ENCODE results near the gene FGF8. TPM values are rescaled to one million over a fixed set of nuclear protein-coding genes. Genes with fewer than 3 reads are reported as not detected.

The FGF8 gene
- total and polyA plus RNA-seq, 12 donors: 0.20 TPM; not detected in 11

- ATAC-seq (peak in 1 of 8 donors; percentile 8), DNase-seq (no peak)
- 60 to 61% methylated on average over 16 to 17 of the region's 17 CpGs for WGBS, 2 donors
- intact Hi-C loops (cut with DNase I): loop anchor here in 8 of 10 donors (2.0 to 5.0 kb wide), 6 partner anchors 35 to 570 kb away; partner anchors contain the start of gene OGA (in 1 of the 8)
- Histone ChIP-seq H3K4me3 (peak overlapping the region; percentile 19 to 82 (median 71)), H3K27me3 (peaks cover 0 to 32% (median 16%) of the 10 kb centered on the region in 7 donors), H3K36me3 (peaks cover 0 to 36% (median 31%) of the 10 kb centered on the region in 9 donors), H3K4me1 (peaks cover 11 to 66% (median 44%) of the 10 kb centered on the region in 9 donors), H3K9me3 (no peaks in the 10 kb centered on the region), H3K27ac (peak overlapping the region in 2 of 10 donors; percentile 60 to 75)
- no peak for TF ChIP-seq CTCF (IDR thresholded peaks at IDR 0.05)
These were observed 6.3 kb upstream of the FGF8 start for GRCh38 chr10:101781984-101782810.

GRCh38 chr10:101781655-101781983 is 5.7 kb upstream of the FGF8 start:
- TF ChIP-seq CTCF (IDR thresholded peaks at IDR 0.05): no peak
- intact Hi-C loops (cut with DNase I): loop anchor here in 7 of 10 donors (2.0 to 5.0 kb wide), 5 partner anchors 36 to 569 kb away; partner anchors contain the start of gene OGA (in 1 of the 7)
- no peak overlapping the region for H3K27ac ChIP-seq
- H3K4me3 ChIP-seq: no peak overlapping the region
- H3K4me1 ChIP-seq: peaks cover 11 to 66% (median 44%) of the 10 kb centered on the region in 9 donors
- WGBS, 2 donors: 75 to 79% methylated on average over 7 of the region's 7 CpGs
- no peaks in the 10 kb centered on the region for H3K9me3 ChIP-seq
- H3K27me3 ChIP-seq: peaks cover 0 to 37% (median 20%) of the 10 kb centered on the region in 7 donors
- H3K36me3 ChIP-seq: peaks cover 0 to 31% (median 25%) of the 10 kb centered on the region in 9 donors
- ATAC-seq: no peak
- DNase-seq: no peak

GRCh38 chr10:101780818-101781654 is 5.1 kb upstream of the FGF8 start:
- Histone ChIP-seq H3K27ac (no peak overlapping the region), H3K27me3 (peaks cover 5 to 43% (median 25%) of the 10 kb centered on the region in 7 donors), H3K4me3 (no peak overlapping the region), H3K4me1 (peaks cover 13 to 70% (median 47%) of the 10 kb centered on the region in 9 donors), H3K9me3 (no peaks in the 10 kb centered on the region), H3K36me3 (peaks cover 0 to 25% (median 19%) of the 10 kb centered on the region in 9 donors)
- intact Hi-C loops (cut with DNase I): loop anchor here in 8 of 10 donors (1.0 to 5.0 kb wide), 6 partner anchors 36 to 569 kb away; partner anchors contain the start of gene OGA (in 1 of the 8)
- ATAC-seq (peak; percentile 28 to 72 (median 54)), DNase-seq (peak; percentile 39 to 53)
- WGBS, 2 donors: 62 to 65% methylated on average over 14 of the region's 14 CpGs
- TF ChIP-seq CTCF (IDR thresholded peaks at IDR 0.05): peak; percentile 70 to 93 (median 82)
